COLO668 (cell line): Measurements from ENCODE around the gene PNCK.
A peak's percentile ranks its signal among the peaks of the same experiment; 100 is the strongest.

Experiments
- DNase-seq: peaks from one replicate; lab custom pipeline; 2025; ENCODE audit not compliant: unreplicated experiment; lab: John Stamatoyannopoulos, UW

PNCK gene

DNA sequence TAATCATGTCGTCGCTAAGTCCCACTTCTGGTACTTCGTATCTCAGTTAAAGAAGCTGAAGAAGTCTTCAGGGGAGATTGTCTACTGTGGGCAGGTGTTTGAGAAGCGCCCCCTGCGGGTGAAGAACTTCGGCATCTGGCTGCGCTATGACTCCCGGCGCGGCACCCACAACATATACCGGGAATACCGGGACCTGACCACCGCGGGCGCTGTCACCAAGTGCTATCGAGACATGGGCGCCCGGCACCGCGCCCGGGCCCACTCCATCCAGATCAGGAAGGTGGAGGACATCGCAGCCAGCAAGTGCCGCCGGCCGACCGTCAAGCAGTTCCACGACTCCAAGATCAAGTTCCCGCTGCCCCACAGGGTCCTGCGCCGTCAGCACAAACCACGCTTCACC, 11.3 kb downstream of the PNCK start:
- peak; percentile 48 for DNase-seq

DNA sequence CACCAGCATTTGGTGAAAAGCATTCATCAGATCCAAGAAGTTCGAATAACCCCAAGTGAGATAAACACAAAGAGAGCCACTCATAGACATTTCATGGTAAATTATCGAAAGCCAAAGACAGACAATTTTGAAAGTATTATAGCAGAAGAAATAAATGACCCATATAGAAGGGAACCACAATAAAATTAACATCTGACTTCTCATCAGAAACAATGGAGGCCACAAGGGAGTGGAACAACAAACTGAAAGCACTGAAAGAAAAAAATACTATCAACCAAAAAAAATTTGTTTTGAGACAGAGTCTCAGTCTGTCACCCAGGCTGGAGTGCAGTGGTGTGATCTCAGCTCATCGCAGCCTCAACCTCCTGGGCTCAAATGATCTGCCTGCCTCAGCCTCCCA, 14.3 kb downstream of the PNCK start:
- DNase-seq = no peak

DNA sequence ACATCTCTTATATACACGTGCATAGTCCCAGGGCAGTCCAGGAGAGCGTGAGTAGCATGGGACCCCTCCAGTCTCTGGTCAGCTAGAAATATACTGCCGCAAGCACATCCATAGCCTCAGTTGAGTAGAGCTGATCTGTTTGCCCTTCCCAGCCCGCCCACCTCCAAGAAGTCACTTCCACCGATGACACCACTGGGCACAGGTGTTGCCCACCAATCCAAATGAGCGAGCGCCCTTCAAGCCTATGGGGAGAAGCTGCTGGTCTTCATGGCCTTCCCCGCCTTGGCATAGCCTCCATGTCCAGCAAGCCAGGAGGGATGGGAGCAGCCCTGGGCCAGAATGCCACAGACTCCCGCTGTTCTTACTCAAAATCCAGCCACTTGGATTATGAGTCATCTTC, 16.5 kb downstream of the PNCK start:
- DNase-seq = no peak

DNA sequence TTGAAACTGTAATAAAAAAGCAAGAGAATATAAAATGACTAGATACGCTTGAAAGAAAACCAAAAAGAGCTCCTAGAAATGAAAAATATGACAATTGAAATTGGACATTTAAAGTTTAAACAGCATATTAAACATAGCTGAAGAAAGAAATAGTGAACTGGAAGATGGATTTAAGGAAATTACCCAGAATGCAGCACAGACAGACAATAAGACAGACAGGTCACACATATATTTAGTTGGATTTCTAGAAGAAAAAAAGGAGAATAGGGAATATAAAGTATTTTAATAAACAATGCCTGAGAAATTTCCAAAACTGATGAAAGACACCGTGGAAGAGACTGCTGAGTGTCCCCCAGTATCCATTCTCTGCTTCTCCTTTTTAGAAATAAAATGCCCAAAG, 20.1 kb downstream of the PNCK start:
- no peak for DNase-seq

DNA sequence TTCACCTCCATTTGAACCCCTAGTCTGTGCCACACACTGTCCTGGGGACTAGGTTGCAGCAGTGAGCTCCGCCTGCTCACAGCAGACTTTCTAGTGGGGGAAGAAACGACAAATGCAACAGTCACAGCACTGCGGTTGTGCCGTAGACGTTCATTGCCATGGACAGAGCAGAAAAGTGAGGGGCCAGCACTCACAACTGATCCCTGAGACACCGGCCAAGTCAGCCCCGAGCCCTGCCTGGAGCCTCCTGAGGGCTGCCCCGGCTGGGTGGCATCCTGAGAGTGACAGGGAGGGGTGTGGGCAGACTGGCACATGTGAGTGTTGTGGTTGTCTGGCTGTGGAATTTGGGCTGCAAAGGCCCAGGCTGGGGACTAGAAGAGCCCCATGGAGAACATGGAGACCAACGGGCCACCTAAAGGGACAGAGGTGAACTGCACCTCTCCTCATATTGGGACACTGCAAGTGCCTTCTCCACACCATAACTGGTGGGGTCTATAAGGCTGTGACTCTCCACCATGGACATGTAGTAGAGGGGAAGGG, 22.0 kb downstream of the PNCK start:
- DNase-seq = peak; percentile 14

DNA sequence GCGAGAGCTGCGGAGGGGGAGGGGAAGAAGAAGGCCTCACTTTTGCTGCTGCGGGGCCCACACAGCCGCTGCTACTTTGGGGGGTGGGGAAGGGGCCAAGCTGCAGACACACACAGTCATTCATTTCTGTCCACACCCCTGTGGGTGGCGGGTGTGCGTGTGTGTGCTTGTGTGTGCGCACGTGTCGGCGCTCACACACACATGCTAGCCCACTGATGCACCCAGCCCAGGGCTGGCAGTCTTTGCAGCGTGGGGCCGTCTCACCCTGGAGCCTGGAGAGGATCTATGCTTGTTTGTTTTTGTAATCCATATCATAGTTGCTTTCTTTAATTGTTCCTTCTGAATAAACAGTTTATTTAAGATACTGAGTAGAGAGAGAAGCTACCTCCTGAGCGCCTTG, 22.7 kb downstream of the PNCK start:
- no peak for DNase-seq

DNA sequence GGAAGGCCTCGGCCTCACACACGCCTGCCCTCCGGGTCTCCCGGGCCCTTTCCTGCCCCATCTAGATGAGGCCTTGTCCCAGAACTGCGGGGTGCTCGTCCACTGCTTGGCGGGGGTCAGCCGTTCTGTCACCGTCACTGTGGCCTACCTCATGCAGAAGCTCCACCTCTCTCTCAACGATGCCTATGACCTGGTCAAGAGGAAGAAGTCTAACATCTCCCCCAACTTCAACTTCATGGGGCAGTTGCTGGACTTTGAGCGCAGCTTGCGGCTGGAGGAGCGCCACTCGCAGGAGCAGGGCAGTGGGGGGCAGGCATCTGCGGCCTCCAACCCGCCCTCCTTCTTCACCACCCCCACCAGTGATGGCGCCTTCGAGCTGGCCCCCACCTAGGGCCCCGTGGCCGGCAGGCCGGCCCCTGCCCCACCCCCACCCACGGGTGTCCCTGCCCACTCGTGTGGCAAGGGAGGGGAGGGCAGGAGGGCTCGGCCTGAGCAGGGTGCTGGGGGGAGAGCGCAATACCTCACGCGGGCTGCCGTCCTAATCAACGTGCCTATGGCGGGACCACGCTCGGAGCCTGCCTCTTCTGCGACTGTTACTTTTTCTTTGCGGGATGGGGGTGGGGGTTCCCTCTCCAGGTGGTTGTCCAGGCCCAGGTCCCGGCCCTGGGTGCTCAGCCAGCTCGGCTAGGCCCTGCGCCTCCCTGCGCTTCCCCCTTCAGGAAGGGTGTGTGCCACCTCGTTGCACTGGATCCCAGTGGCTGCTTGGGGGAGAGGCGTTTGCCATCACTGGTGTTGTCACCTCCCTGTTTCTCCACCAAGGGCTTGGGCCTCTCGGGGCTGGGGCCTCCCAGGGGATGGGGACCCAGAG, 23.5 kb downstream of the PNCK start:
- no peak for DNase-seq

DNA sequence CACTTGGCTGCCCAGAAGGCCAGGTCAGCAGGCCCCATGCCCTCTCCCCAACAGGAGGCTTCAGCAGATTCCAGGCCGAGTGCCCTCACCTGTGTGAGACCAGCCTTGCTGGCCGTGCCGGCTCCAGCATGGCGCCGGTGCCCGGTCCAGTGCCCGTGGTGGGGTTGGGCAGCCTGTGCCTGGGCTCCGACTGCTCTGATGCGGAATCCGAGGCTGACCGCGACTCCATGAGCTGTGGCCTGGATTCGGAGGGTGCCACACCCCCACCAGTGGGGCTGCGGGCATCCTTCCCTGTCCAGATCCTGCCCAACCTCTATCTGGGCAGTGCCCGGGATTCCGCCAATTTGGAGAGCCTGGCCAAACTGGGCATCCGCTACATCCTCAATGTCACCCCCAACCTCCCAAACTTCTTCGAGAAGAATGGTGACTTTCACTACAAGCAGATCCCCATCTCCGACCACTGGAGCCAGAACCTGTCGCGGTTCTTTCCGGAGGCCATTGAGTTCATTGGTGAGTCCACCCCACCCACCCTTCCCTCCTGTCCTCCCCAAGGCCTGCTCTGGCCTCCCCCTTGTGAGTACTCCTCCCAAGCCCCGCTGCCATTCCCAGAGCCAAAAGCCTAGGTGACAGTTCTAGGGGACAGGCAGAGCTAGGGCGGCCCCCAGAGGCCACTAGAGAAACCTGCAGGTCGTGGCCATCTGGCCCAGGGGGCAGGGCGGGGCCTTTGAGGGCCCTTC, 24.3 kb downstream of the PNCK start:
- DNase-seq = peak; percentile 71

DNA sequence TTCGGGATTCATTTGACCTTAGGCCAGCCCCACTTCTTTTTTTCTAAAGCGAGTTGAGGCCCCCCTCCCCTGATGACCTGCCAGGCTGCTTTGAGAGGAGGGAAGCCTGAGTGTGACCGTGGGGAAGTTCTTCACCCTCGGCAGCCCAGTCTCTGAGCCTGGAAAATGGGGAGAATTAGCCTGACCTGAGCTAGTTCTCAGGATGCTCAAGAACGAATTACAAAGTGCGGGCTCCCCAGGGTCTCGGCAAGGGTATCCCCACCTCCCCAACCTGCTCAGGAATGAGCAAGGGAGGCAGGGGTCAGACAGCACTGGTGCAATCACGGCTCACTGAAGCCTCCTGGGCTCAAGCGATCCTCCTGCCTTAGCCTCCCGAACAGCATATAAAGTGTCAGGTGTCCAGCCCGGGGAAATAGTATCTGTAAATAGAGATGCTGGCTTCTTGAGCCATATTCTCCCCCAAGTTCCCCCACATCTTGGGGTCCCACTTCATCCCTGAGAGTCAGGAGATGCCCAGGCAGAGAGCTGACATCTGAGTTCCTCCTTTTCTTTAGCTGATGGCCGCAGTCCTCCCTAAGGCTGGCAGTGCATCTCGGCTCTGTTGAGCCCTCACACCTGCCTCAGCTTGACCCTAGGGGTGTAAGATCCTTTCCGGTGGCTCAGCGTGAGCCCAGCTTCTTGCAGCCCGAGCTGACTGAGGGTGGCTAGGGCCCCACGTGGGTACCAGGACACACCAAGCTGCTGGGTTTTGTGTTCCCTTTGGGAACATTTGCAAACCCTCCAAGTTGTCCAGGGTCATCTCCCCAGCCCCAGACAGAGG, 25.0 kb downstream of the PNCK start:
- DNase-seq = no peak

DNA sequence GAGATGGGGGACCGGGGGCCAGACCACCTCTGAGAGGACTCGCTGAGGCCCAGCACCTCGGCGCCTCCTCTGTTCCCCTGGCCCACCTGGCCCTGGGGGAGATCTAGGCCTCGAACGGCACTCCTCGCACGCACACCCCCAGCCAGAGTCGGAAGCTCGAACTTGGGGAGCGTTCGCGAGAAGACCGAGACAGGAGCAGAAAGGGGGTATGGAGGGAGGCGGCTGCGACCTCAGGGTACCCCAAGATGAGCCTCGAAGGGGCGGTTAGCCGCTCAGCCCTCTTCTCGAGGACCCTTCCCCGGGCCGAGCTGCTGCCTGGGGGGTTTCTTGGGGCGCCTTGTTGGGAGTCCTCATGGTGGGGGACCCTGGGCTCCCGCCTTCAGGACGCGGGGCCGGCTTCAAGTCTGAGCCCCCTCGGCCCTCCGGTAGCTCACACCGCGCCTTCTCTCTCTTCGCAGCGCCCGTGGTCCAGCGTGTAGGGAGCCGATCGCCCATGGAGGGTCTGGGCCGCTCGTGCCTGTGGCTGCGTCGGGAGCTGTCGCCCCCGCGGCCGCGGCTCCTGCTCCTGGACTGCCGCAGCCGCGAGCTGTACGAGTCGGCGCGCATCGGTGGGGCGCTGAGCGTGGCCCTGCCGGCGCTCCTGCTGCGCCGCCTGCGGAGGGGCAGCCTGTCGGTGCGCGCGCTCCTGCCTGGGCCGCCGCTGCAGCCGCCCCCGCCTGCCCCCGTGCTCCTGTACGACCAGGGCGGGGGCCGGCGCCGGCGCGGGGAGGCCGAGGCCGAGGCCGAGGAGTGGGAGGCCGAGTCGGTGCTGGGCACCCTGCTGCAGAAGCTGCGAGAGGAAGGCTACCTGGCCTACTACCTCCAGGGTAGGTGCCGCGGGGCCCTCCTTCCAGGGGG, 25.9 kb downstream of the PNCK start:
- DNase-seq = no peak

DNA sequence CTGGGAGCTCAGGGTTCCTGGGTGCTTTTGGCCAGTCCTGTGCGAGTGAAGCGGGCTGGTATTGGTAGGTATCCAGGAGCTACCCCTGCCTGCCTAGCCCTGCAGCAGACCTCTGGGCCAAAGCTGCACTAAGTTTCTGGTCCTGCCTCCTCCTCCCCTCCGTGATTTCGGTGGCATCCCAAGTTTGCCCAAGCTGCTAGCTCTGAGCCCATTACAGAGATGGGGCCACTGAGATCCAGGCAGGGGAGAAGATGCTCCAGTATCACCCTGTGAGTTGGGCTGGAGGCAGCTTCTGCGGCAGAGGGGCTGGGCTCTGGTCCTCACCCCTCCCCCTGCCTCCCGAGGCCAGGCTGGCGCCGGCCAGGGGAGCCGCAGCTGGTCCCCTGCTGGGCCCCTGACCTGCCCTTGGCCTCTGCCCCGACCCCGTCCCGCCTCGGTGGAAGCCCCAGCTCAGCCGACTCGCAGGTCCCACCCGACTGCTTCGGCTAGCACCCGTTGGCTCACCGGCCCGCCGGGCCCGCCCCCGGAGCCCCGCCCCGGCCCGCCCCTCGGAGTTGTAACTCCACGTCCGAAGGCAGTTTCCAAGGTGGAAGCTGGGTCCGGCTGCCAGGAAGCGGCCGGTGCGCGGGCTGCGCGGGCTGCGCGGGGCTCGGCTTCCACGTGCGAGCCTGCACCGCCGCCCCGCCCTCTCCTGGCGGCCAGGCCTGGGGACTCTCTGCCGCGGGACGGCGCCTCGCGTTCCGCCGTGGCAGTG, 26.8 kb downstream of the PNCK start, which contains the start of gene DUSP9:
DUSP9 (plus strand) TSS at position 584 of the 754 bp plus-strand sequence. CDS start 751 bp downstream, outside the sequence.
- DNase-seq = peak; percentile 14

DNA sequence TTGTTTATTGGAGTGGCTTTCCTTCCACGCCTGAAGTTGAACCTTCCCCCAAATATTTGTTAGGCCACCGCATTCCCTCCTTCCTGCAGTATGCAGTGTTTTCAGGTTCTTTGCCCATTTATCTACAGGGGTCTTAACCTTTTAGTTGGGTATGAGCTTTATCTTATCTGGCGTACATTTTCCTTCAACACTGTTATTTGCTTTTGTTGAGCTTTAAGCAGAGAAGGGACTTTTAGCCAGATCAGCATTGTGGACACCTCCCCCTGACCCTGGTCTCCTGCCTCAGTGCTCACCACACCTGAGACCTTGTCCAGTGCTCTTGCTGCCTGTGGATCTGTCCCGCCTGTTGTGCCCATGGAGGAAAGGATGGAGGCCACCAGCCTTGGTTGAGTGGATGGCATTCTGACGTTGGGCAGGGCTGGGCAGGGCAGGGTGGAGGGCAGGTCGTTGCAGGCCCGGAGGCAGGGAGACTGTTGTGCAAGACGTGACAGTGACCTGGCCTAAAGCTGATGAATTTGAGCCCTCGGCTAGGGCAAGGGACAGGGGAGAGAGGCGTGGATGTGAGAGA, 27.6 kb downstream of the PNCK start:
- DNase-seq = no peak

DNA sequence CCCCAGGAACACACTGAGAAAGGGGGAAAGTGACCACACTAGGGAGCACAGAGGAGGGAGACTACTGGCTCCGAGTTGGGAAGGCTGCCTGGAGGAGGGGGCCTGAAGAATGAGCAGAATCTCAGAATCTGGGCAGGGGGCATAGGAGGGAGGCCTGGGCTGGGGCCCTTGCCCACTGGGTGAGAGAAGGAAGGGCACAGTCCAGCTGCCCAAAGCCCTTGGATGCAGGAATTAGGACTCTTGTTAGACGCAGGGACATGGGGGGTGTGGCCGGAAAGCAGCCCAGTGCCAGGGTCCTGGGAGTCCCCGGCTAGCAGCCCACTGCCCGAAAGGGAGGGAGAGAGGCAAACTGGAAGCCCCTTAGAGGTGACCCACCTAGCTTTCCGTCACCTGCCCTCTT, 28.5 kb downstream of the PNCK start:
- DNase-seq = no peak

DNA sequence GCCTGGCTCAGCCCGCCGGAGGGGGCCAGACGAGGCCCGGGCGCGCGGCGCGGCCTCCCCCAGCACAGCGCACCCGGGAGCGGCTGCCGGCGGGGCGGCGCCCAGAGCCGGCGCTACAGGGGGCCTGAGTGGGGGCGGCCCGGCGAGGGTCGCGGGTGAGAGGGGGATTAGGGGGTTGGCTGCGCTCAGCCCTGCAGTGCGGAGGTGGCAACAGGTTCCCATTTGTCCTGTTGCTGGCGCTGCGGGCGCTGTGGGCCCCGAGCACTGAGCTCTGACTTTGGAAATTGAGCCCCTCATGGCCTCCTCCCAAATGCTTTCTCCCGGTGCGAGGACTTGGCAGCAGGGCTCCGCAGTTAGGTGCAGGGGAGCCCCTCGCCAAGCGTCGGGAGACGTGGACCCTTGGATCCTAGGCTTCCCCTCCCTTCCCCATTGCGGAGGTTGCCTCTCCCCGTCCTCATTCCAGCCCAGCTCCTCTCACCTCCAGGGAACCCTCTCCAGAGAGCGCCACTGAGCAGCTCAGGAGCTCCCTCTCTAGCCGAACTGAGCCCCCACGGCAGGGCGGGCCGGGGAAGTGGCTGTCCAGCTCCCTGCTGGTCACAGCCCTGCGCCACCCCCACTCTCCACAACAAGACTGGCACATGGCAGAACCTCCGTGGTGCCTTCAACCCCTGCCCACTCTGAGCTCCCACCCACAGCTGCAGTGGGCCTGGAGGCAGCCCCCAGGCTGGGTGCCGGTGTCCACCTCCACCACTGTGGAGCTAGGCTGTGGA, 29.1 kb downstream of the PNCK start:
- no peak for DNase-seq

DNA sequence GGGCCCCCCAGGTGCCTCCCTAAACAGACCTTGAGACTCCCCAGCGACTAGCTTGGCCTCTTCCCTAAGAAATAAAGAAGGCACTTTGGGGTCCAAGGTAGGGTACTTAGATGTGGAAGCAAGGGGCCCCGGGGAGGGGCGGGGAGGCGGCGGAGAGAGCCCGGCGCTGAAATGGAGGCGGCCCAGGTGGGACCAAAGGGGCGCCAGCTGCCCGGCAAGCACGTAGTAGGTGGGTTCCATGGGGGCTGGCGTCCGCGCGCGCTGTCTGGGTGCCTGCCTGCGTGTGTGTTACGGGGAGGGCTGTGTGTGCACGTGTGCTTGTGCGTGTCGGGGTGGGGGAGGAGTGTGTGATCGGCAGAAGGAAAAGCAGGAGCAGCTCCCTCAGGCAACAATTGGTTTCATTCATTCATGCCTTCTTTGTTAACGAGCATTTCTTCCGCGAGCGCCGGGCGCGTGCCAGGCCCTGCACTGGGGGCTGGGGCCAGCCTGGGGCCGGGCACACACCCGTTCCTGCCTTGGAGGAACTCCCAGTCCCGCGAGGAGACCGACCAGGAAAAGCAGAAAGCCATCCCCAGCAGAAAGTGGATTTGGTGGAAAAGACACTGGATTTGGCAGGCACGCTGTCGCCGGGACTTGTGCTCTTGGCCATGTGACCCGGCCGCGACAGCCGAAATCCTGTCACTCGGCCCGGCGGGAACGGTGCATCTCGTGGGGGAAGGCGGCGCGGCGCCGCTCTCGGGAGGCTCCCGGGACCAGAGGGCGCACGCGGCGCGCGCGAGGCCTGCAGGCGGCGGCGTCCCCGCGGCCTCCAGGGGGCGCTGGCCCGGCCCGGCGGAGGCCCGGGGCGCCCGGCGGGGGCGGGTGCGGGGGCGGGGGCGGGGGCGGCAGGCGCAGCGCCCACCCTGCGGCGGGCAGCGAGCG, 29.9 kb downstream of the PNCK start:
- DNase-seq = peak; percentile 31

DNA sequence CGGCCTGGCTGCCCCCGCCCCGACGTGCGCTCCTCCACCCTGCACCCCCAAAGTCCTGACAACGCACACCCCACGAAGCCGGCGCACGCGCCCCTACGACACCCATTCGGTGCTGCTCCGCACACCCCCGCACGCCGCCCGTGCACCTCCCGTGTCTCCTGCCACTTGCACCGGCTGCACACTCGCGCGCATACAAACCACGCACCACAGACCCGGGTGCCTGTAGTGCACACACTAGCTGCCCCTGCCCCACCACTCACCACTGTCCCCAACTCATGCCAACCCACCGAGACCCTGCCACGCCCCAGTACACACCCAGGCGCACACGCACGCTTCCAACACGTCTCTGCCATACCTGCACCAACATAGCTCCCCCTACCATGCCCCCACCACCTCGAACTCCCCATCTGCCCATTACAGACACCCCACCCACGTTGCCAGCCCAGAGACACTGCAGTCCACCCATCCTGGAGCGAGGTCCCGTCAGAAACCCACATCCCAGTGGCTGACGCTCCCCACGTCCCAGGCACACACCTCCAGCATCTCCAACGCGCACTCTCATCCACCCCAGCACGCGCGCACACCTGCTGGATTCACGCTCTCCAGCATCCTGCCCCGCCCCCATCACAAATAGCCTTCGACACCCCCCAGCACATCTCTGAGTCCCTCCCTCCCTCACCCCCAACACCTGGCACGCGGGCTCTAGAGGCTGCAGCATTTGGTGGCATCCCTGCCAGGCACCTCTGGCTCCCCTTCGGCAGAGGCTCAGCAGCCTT, 30.8 kb downstream of the PNCK start:
- no peak for DNase-seq
